ENCODE data around the gene RDH16. TPM values are rescaled to one million over a fixed set of nuclear protein-coding genes. Genes with fewer than 3 reads are reported as not detected.

Gene RDH16, protein sequence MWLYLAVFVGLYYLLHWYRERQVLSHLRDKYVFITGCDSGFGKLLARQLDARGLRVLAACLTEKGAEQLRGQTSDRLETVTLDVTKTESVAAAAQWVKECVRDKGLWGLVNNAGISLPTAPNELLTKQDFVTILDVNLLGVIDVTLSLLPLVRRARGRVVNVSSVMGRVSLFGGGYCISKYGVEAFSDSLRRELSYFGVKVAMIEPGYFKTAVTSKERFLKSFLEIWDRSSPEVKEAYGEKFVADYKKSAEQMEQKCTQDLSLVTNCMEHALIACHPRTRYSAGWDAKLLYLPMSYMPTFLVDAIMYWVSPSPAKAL
- 100 to 1,000 TPM in 4 of 6 experiments, 10 to 100 TPM in 2; 84.6 to 481 (median 147) TPM for total RNA-seq
- long read RNA-seq, transcript RDH16-202 (4 exons, 2,409 nt) = major isoform, 269 of 321 reads
- long read RNA-seq, partial matches to known transcripts = 15 of 321 reads
- long read RNA-seq, other reads (novel, unspliced or antisense) = 37 of 321 reads

DNA sequence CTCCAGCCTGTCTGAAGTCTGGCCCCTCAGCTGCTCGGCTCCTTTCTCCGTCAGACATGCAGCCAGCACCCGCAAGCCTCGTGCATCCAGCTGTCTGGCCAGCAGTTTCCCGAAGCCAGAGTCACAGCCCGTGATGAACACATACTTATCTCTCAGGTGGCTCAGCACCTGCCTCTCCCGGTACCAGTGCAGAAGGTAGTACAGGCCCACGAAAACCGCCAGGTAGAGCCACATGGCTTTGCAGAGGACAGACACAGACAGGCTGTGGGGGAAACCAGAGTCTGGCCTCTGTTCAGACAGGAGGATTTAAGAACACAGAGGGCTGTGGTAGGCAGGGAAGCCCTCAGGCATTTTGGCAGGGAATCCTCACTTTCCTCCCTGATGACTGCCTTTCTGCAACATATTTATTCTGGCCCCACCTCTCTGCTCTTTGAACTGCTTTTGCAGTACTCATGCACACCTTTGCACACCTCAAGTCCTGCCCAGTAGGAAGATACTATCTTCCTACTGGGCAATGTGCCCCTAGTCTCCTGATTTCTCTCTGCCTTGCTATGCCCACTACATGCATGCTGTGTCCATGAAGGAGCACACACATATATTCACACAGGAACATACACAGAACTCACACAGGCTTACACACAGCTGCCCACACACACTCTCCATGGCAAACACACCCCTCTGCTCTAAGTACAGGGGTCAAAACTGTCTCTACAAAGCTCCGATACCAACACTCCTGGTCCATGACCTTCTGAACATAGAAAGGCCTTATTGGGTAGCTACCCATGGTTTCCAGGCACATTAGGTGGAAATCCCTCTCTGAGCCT is at the start of gene RDH16:
Gene RDH16 (minus strand): TSS at position 380 of the 824 bp plus-strand sequence. CDS start 146 bp downstream, at position 234.
- intact Hi-C loops (cut with DNase I) = loop anchor here in 1 of 2 donors (10.0 kb wide), 1 partner anchor 53 kb away; no protein-coding TSS in a partner anchor
- peak in 2 of 3 donors; percentile 63 to 78 for DNase-seq
- no peaks in the 10 kb centered on the region for H3K9me3 ChIP-seq
- H3K4me1 ChIP-seq = peaks cover 0 to 49% (median 6%) of the 10 kb centered on the region in 4 donors
- peak within 1 kb of the TSS; percentile 43 to 77 (median 66) for H3K4me3 ChIP-seq
- 20% methylated on average over 4 of the region's 10 CpGs for WGBS (ENCODE audit: insufficient coverage, low coverage, low lambda C conversion rate, missing lambda C conversion rate)
- peak within 1 kb of the TSS; percentile 73 to 89 (median 79) for H3K27ac ChIP-seq
- no peaks in the 10 kb centered on the region for H3K27me3 ChIP-seq
- peak; percentile 49 for TF ChIP-seq POLR2A (IDR thresholded peaks at IDR 0.05)
- TF ChIP-seq, protein P1, sequence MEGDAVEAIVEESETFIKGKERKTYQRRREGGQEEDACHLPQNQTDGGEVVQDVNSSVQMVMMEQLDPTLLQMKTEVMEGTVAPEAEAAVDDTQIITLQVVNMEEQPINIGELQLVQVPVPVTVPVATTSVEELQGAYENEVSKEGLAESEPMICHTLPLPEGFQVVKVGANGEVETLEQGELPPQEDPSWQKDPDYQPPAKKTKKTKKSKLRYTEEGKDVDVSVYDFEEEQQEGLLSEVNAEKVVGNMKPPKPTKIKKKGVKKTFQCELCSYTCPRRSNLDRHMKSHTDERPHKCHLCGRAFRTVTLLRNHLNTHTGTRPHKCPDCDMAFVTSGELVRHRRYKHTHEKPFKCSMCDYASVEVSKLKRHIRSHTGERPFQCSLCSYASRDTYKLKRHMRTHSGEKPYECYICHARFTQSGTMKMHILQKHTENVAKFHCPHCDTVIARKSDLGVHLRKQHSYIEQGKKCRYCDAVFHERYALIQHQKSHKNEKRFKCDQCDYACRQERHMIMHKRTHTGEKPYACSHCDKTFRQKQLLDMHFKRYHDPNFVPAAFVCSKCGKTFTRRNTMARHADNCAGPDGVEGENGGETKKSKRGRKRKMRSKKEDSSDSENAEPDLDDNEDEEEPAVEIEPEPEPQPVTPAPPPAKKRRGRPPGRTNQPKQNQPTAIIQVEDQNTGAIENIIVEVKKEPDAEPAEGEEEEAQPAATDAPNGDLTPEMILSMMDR (IDR thresholded peaks at IDR 0.05) = no peak
- H3K36me3 ChIP-seq = peaks cover 0 to 30% (median 5%) of the 10 kb centered on the region in 4 donors
- peak; percentile 67 to 84 (median 78) for ATAC-seq

DNA sequence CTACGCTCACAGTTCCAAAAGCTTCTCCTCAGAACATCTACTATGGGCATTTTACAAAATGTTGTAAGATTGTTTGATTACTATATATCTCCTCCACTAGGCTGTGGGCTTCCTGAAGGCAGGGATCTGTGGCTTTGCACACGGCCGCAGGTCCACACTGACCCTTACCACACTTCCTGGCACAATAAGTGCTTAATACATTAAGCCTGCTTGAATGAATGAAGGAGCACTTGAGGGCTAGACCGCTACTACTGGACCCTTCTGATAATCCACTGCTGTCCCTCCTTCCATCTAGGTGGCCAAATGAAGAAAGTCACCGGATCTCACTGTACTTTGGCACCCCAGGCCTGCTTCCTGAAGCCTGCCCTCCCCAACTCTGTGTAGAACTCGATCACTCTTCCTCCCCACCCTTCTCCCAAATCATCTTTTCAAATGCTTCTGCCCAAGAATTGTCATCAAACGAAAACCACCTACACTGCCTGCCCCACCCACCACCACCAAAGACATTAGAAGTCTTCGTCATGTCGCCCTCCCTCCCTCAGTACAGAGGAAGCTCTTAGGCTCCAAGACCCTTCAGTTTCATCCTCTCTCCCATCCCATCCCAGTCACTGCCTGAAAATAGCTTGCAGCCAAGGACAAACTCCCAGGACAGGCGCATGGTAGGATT is 49.5 kb upstream of the RDH16 start:
- ATAC-seq (no peak), DNase-seq (no peak)
- H3K27me3 ChIP-seq = no peaks in the 10 kb centered on the region
- H3K9me3 ChIP-seq = no peaks in the 10 kb centered on the region
- peak overlapping the region; percentile 37 to 65 (median 62) for H3K27ac ChIP-seq
- 38% methylated on average over 8 of the region's 10 CpGs for WGBS (ENCODE audit: insufficient coverage, low coverage, low lambda C conversion rate, missing lambda C conversion rate)
- H3K36me3 ChIP-seq = peaks cover 0 to 23% (median 10%) of the 10 kb centered on the region in 4 donors
- peak overlapping the region in 2 of 3 donors; percentile 74 to 89 for H3K4me3 ChIP-seq
- peaks cover 0 to 33% (median 12%) of the 10 kb centered on the region in 4 donors for H3K4me1 ChIP-seq
- TF ChIP-seq, protein P1 (IDR thresholded peaks at IDR 0.05) = peak in 1 of 4 donors; percentile 2
- no peak for TF ChIP-seq POLR2A (IDR thresholded peaks at IDR 0.05)
- intact Hi-C loops (cut with DNase I) = no loop called here

DNA sequence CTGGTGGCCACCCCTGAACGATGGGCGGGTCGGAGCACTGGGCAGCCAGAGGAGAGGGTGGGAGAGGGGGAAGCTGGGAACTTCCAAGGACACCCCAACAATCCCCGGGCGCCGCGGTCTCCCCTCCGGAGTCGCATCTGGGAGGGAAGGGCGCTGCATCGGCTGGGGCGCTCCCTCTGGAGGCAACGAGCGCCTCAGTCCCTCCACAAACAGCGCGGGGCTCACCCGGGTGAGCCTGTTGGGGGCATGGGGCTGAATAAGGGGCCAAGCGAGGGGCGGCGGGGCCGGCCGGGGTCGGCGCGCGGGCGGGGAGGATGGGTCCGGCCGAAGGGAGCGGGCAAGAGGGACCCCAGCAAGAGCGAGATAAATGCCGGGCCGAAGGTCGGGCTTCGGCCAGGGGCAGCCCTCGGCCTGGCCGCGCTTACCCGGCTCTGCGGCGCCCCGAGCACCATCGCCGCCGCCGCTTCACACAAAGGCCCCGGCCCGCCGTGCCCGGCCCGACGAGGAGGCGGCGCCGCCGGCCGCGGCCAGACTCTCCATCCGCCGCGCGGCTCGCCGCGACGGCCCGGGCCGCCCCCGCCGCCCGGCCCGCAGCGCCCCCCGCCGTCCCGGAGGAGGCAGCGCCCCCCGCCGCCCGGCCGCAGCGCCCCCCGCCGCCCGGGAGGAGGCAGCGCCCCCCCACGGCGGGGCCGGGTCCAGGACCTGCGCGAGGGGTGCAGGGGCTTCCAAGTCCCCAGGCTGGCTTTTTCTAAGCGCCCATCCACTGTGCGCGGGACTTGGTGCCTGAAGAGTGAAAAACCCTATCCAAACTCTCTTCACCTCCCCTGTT is 48.8 kb upstream of the RDH16 start, which contains the start of gene ZBTB39:
Gene ZBTB39 (minus strand): TSS at position 567 of the 829 bp plus-strand sequence. CDS start 1,629 bp downstream, outside the sequence.
- Histone ChIP-seq H3K27ac (peak within 1 kb of the TSS; percentile 48 to 77 (median 70)), H3K4me1 (peaks cover 0 to 40% (median 14%) of the 10 kb centered on the region in 4 donors), H3K36me3 (peaks cover 0 to 23% (median 10%) of the 10 kb centered on the region in 4 donors), H3K4me3 (peak within 1 kb of the TSS; percentile 74 to 89 (median 85)), H3K9me3 (no peaks in the 10 kb centered on the region), H3K27me3 (no peaks in the 10 kb centered on the region)
- TF ChIP-seq, protein P1 (IDR thresholded peaks at IDR 0.05) = peak; percentile 50 to 78 (median 58)
- TF ChIP-seq POLR2A (IDR thresholded peaks at IDR 0.05) = peak; percentile 34
- DNase-seq = peak; percentile 65 to 68 (median 68)
- intact Hi-C loops (cut with DNase I) = no loop called here
- WGBS (ENCODE audit: insufficient coverage, low coverage, low lambda C conversion rate, missing lambda C conversion rate) = 0% methylated on average over 7 of the region's 94 CpGs
- peak; percentile 59 to 80 (median 69) for ATAC-seq
